ENCODE data around the gene TMEM170B.
"Not testable (repeated sequence)": the region's sequence is repeated elsewhere in the genome, so short reads cannot be mapped to it uniquely, and the experiment has no call there.

GRCh38 chr6:11548578-11548977 is 11.0 kb downstream of the TMEM170B start:
- TF ChIP-seq POLR2AphosphoS5 (IDR thresholded peaks at IDR 0.05; ENCODE audit: borderline replicate concordance, low read depth, low read length); EZH2 (IDR thresholded peaks at IDR 0.05); FOXP2 (optimal IDR thresholded peaks at IDR 0.05; ENCODE audit: control extremely low read depth, extremely low read length, insufficient read depth): not testable (repeated sequence)

Measured in SK-N-MC (cell line).